Measurements from ENCODE around the gene EXOC8.

The EXOC8 gene

DNA sequence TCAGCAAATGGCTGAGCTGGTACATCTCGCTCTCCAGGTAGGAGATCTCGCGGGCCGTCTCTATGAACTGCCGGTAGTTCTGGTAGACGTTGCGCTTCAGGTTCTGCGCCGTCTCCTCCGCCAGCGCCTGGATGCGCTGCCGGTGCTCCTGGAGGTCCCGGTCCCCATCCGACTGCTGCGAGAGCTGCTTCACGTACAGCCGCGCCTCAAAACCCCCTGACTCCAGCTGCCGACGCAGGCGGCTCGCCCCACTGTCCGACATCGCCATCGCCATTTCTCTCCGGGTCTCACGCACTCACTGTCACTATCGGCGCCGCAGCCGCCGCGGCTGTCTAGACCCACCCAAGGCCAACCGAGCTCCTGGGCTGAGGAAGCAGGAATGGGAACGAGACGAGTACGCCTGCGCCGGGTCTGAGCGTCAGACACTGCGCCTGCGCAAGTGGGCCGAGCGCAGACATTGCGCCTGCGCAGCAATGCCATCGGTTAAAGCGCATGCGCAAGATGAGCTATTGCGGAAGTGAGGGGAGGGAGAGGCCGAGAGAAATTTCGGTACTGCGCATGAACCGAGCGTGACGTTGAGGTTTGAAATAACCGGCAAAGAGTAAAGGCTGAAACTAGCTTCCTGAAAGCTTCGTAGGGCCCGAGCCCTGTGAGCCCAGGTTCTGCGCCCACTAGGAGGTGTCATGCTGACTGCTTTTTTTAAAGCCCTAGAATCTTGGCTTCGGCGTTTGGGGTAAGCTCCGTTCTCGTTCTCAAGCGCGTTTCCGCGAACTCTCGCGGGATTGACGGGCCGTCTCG is at the start of gene EXOC8:
Gene EXOC8, minus strand, starts transcription at position 381 of the 798 bp plus-strand sequence. Its CDS starts 107 bp downstream, at position 274.
- in situ Hi-C loops (cut with MboI; ENCODE audit: low sequenced_read_pairs), result no loop called here

GRCh38 chr1:231386466-231386865 is 48.8 kb upstream of the EXOC8 start:
- in situ Hi-C loops (cut with MboI; ENCODE audit: low sequenced_read_pairs), result no loop called here

DNA sequence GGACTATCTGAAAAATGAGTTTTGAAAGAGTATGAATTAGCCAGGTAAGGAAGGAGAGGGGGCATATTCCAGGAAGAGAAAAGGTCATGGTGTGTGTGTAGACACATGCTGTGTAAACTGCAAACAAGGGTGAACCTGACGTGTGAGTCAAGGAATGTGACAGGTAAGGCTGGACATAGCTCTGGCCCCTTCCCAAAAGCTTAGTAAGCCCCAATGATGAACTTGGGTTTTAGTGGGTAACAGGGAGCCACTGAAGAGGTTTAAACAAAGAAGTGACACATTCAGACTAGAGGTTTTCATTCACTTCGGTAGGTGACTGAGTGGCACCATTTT is 47.7 kb upstream of the EXOC8 start:
- in situ Hi-C loops (cut with MboI; ENCODE audit: low sequenced_read_pairs), result no loop called here

GRCh38 chr1:231384696-231385415 is 47.2 kb upstream of the EXOC8 start:
- in situ Hi-C loops (cut with MboI; ENCODE audit: low sequenced_read_pairs), result no loop called here

DNA sequence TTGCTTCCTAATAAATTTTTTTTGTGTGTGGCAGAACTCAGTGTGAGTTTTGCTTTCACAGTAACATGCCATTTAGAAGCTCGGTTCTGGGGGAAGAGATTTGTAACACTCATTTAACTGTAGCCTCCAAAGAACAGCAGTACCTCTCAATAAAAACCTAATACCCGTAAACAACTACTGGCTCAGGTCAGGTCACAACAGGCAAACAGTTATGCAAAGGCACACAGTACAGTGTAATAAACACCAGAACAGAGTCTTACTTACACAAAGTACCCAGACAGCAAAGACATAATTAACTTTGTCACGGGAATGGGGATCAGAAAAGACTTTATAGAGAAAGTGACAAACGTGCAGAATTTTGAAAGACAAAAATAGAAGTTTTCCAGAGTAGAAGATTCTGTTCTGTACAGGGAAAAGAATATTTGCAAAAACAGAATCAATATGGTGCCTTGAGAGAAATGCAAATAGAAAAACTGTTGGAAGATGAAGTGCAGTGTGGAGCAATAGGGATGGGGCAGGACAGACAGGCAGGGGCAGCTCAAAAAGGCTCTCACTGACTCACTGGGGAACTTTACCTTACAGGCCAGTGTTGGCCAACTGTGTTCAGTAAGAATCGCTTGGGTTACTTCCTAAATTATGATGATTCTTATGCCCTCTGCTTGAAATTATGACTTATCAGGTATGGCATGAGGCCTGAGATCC is 45.7 kb upstream of the EXOC8 start:
- in situ Hi-C loops (cut with MboI; ENCODE audit: low sequenced_read_pairs), result no loop called here

DNA sequence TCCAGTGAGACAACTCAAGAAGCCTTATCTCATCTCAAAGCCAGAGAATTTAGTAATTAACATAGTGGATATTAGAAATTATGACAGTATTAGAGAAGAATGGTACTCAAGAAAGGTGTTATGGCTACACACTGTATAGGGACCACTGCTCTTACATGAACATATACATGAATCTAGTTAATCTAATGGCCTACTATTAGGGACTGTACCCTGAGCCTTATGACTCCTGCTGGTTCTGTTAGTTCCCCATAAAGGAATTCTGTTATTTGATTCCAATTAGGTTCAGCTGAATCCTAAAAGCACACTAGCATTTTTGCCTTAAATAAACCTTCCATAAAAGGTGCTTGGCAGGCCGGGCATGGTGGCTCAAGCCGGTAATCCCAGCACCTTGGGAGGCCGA is 44.8 kb upstream of the EXOC8 start:
- in situ Hi-C loops (cut with MboI; ENCODE audit: low sequenced_read_pairs), result no loop called here

DNA sequence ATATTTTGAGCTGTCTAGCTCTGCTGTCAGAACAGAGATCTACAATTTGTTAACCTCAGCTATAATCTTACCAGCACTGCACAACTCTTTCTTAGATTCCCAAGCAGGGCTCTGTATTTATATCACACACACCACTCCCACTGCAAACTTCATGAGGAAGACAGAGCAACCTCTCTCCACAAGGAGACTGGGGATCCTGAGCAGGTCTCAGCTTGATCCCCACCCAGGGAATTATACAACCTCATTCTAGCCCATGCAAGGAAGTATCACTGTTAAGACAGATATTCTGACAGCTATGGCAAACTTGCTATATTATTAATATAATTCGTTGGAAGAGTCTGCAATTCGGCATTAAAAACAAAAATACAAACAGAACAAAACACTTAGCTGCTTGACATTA is 44.1 kb upstream of the EXOC8 start:
- in situ Hi-C loops (cut with MboI; ENCODE audit: low sequenced_read_pairs), result no loop called here

DNA sequence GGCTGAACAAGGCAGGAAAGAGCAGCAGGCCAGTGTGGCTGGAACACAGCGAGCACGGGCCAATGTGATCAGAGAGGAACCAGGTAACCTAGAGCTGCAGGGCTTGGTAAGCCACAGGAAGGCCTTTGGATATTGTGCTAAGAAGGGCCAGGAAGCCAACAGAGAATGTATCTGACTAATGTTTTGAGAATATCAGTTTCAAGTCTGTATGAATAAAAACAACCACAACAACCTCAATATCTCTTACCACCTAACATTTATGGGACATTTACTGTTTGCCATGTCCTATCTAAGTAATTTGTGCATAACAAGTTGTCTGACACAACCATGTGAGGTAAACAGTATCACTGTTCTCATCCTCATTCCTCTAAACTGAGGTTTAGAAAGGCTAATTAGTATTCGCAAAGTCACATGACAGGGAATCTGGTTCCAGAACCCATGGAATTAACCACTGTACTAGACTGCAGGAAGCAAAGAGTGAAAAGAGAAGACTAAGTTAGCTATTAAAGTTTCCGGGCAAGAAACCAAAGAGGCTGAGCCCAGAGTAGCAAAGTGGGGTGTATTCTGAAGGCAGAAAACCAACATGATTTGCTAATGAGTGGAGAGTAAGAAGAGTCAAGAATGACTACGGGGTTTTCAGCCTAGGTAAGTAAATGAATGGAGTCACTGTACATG is 39.4 kb upstream of the EXOC8 start:
- in situ Hi-C loops (cut with MboI; ENCODE audit: low sequenced_read_pairs), result no loop called here

DNA sequence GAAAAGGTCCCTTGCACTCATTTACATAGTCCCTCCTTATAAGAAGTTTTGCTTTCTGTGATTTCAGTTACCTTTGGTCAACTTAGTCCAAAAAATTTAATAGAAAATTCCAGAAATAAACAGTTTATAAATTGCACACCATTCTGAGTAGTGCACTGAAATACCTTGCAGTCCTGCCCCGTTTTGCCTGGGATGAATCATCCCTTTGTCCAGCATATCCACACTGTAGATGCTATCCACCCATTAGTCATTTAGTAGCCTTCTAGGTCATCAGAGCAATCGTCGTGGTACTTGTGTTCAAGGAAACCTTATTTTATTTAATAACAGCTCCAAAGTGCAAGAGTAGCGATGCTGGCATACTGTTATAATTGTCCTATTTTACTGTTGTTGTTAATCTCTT is 38.4 kb upstream of the EXOC8 start:
- in situ Hi-C loops (cut with MboI; ENCODE audit: low sequenced_read_pairs), result no loop called here

DNA sequence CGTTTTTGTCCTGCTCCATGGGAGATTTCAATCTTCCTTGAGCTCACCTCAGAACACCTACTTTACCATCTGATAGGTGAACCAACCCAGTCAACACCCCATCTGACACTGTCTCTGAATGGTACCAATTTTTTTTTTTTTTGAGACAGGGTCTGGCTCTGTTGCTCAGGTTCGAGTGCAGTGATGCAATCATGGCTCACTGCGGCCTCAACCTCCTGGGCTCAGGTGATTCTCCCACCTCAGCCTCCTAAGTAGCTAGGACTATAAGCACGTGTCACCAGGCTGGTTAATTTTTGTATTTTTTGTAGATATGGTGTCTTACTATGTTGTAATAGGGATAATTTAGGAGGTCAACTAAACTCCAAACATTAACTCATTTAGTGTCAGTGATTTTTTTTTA is 36.7 kb upstream of the EXOC8 start:
- in situ Hi-C loops (cut with MboI; ENCODE audit: low sequenced_read_pairs), result no loop called here

GRCh38 chr1:231372501-231372900 is 34.8 kb upstream of the EXOC8 start:
- in situ Hi-C loops (cut with MboI; ENCODE audit: low sequenced_read_pairs), result no loop called here

DNA sequence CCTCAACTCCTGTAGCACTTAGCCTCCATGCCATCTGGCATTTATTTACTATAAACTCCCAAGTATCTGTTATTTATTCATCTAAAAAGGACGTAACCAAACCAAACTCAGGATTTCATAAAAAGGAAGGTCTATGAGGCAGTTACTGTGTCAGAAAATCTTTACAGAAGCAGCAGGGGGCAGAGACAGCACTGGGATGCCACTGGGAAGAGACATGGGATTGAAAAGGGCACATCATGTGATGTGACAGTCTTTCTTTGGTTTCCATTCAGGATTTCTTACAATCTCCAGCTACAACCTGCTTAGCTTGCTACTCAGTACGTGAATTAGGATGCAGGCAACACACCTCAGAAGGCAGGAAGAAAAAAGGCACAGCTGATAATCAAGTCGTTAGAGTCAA is 31.6 kb upstream of the EXOC8 start:
- in situ Hi-C loops (cut with MboI; ENCODE audit: low sequenced_read_pairs), result no loop called here

- in situ Hi-C loops (cut with MboI; ENCODE audit: low sequenced_read_pairs), result no loop called here
These were observed 26.5 kb upstream of the EXOC8 start for GRCh38 chr1:231364192-231364591.

DNA sequence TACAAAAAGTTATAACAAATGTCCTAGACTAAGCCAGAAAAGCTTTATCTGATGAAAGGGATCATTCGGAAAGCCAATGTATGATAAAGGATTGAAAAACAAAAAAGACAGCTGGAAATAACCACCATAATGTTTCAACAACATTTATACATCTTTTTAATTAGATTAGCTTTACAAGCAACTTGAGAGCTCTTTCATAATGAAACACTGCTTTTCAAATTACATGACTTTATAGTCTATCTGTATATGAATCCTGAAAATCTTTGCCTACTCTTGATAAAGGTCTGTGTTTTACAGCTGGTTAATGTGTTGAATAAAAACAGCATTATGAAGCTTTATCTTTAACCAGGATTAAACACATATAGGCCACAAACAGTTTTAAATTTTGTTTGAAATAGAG is 26.0 kb upstream of the EXOC8 start:
- in situ Hi-C loops (cut with MboI; ENCODE audit: low sequenced_read_pairs), result no loop called here

DNA sequence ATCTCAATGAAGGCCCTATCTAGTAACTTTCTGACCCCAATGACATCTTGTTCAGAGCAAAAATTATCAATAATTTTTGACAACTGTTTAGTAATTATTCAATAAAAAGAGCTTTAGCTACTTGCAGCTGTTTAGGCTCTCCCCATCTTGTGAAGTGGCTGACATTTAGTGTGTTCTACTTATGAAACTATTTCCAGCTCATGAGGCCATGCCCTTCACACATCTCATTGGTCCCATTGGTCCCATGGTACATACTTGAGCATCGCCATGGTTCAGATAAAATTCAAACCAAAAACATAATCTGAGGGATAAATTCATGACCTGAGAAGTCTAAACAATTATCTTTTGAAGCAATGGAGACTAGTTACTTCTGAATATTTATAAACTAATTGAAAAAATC is 24.7 kb upstream of the EXOC8 start:
- in situ Hi-C loops (cut with MboI; ENCODE audit: low sequenced_read_pairs), result no loop called here

DNA sequence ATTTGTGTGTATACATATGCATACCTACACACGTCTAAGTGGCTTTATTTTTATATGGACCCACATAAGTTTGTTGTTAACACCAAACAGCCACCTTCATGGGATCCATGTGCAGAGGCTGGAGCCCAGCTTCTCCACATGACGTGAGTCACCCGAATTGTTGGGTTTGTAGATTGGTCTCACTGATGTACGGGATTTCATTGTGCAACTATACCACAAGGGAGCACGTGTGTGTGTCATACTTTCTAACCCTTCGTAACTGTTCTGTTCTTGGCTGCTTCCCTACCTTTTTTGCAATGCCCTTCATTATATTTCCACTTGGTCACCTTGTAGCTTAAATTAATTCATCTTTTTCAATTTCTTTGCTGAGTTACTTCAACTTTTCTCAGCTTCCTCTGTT is 21.5 kb upstream of the EXOC8 start:
- in situ Hi-C loops (cut with MboI; ENCODE audit: low sequenced_read_pairs), result no loop called here

DNA sequence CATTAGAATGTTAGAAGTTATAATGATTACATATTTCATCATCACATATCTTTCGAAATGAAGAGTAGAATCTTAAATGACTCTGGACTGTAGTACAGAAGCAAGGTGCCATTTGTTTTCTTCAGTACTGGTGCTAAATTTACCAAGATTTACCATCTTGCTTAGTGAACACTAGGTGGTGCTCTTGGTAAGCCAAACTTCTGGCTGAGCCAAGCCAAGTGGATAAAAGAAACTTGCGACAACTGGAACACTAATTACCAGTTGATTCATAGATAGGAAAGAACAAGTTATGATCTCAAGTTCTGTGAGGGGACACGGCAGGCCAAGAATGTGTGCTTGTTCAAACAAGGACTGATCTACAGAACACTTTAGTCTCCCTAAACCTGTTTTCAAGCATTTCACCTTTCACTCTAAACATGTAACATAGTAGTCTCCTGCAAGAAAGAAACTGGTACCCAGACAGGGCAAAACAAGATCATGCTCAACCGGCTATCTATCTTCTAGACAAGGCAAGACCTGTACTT is 20.2 kb upstream of the EXOC8 start:
- in situ Hi-C loops (cut with MboI; ENCODE audit: low sequenced_read_pairs), result no loop called here

GRCh38 chr1:231357187-231357772 is 19.6 kb upstream of the EXOC8 start:
- in situ Hi-C loops (cut with MboI; ENCODE audit: low sequenced_read_pairs), result no loop called here

DNA sequence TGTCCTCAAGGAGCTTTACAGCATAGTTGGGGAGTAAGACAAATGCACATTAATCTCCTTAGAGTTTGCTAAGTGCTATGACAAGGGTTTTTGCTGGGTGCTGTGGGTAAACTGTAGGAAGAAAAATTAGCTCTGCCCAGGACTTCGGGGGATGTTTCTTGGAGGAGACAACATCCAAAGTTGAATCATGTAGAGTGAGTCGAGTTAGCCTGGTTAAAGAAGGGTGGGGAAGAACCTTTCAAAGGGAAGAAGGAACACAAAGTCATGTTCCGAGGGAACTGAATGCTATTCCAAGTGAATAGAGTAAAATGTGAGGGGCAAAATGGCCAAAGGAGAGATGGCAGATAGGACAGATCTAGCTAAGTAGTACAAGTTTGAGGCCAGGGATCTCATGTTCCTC is 17.5 kb upstream of the EXOC8 start:
- in situ Hi-C loops (cut with MboI; ENCODE audit: low sequenced_read_pairs), result no loop called here

GRCh38 chr1:231354330-231355020 is 16.8 kb upstream of the EXOC8 start:
- in situ Hi-C loops (cut with MboI; ENCODE audit: low sequenced_read_pairs), result no loop called here

Measured in HL-60/S4 treated with phorbol 12-myristate 13-acetate at 8.2 ng/mL for 4 days and 3 days (cell line).